K562 (cell line): Measurements from ENCODE around the gene ASCC3. TPM values are rescaled to one million over a fixed set of nuclear protein-coding genes. Genes with fewer than 3 reads are reported as not detected.

Experiments used
- EGR1 ChIP-seq: fragments of 450-650 bp; conservative IDR thresholded peaks from 2 replicates; pipeline ENCODE4 v1.6.1; 2017; ENCODE audit warnings: mild to moderate bottlenecking
- ELF4 ChIP-seq: fragments of 450-650 bp; formaldehyde crosslinking; IDR thresholded peaks from 2 replicates; pipeline ENCODE4 v1.4.0; 2022; ENCODE audit warnings: missing genetic modification characterization
- FOXM1 ChIP-seq, 2 experiments: fragments of 450-650 bp in 1 of 2; sonication (generic) in 1 of 2; formaldehyde crosslinking in 1 of 2; IDR thresholded peaks; 2 replicates each; pipeline versions ENCODE4 v1.6.1 to v1.9.0; 2017 to 2022; ENCODE audit warnings: low read depth in 2 of 2, mild to moderate bottlenecking in 2 of 2, missing genetic modification reagents in 1 of 2, moderate library complexity in 1 of 2
- MEF2D ChIP-seq: conservative IDR thresholded peaks from 2 replicates; pipeline ENCODE4 v1.6.1; 2016; ENCODE audit warnings: low read depth, missing genetic modification characterization, missing compliant biosample characterization
- MTA3 ChIP-seq: fragments of 450-650 bp; formaldehyde crosslinking; IDR thresholded peaks from 2 replicates; pipeline ENCODE4 v1.6.1; 2017; ENCODE audit warnings: mild to moderate bottlenecking, borderline replicate concordance
- NCOA6 ChIP-seq: fragments of 450-650 bp; IDR thresholded peaks from 2 replicates; pipeline ENCODE4 v1.6.1; 2017; ENCODE audit warnings: mild to moderate bottlenecking
- NFXL1 ChIP-seq: fragments of 450-650 bp; formaldehyde crosslinking; IDR thresholded peaks from 2 replicates; pipeline ENCODE4 v1.4.0; 2021; ENCODE audit warnings: mild to moderate bottlenecking
- PCBP2 ChIP-seq: fragments of 200-400 bp; formaldehyde crosslinking; IDR thresholded peaks from 2 replicates; pipeline ENCODE4 v1.6.1; 2018; ENCODE audit warnings: low read length, low read depth, mild to moderate bottlenecking, moderate library complexity; ENCODE audit not compliant: poor library complexity, severe bottlenecking
- PHTF2 ChIP-seq: fragments of 250-450 bp; sonication (Bioruptor Pico); IDR thresholded peaks from 2 replicates; pipeline ENCODE4 v1.5.0; 2021; ENCODE audit warnings: mild to moderate bottlenecking
- PTTG1 ChIP-seq: fragments of 450-650 bp; IDR thresholded peaks from 2 replicates; pipeline ENCODE4 v1.6.1; 2016; ENCODE audit warnings: low read depth, mild to moderate bottlenecking, missing genetic modification characterization, missing compliant biosample characterization
- REST ChIP-seq, 2 experiments: fragments of 450-650 bp; formaldehyde crosslinking in 1 of 2; IDR thresholded peaks; 2 replicates each; pipeline versions ENCODE4 v1.4.0 to v1.6.1; 2014 to 2020; ENCODE audit warnings: mild to moderate bottlenecking in 2 of 2, borderline replicate concordance in 1 of 2, low read depth in 1 of 2
- RFX5 ChIP-seq: IDR thresholded peaks from 2 replicates; pipeline ENCODE4 v1.6.1; 2011; ENCODE audit warnings: low read depth, mild to moderate bottlenecking, improper control_type of control experiment, low read length
- ZEB2 ChIP-seq: fragments of 450-650 bp; IDR thresholded peaks from 2 replicates; pipeline ENCODE4 v1.6.1; 2016
- ZNF408 ChIP-seq: fragments of 250-450 bp; sonication (Bioruptor Pico); IDR thresholded peaks from 2 replicates; pipeline ENCODE4 v1.4.0; 2020; ENCODE audit warnings: low read depth, mild to moderate bottlenecking, moderate library complexity
- ZNF436 ChIP-seq: fragments of 250-450, 450-650 bp; sonication (Bioruptor Pico); formaldehyde crosslinking; IDR thresholded peaks from 2 replicates; pipeline ENCODE4 v1.7.0; 2020; ENCODE audit warnings: mild to moderate bottlenecking
- ZNF76 ChIP-seq: fragments of 250-450 bp; sonication (Bioruptor Pico); IDR thresholded peaks from 2 replicates; pipeline ENCODE4 v1.4.0; 2020; ENCODE audit warnings: mild to moderate bottlenecking, moderate library complexity, borderline replicate concordance
- polyA plus RNA-seq, 8 experiments: library from polyadenylated mRNA; depleted of rRNA in 4 of 8; stranded (reverse) in 5 of 8; unstranded in 3 of 8; fragments of >200 nt; fragmentation: Nextera tagmentation in 2 of 8; fragmentation: Illumina TruSeq in 1 of 8; extraction: Ambion mirVana in 2 of 8; extraction: Trizol in 1 of 8; gene quantifications; 2 replicates each; pipeline versions ENCODE4 v1.2.1 to v1.2.3, GENCODE V29; 2011 to 2014; ENCODE audit warnings: inconsistent platforms in 1 of 8, missing spikeins in 1 of 8
- total RNA-seq, 7 experiments: library from RNA; depleted of rRNA in 6 of 7; stranded (reverse); fragments of >200 nt in 6 of 7; fragmentation: Illumina TruSeq in 2 of 7; extraction: Trizol in 2 of 7; gene quantifications; 2 replicates each; pipeline versions ENCODE4 v1.2.1 to v1.2.3, GENCODE V29; 2011 to 2021; ENCODE audit warnings: low replicate concordance in 1 of 7
- TF ChIP-seq, protein P1 (sequence below): fragments of 450-650 bp; formaldehyde crosslinking; IDR thresholded peaks from 2 replicates; pipeline ENCODE4 v1.4.0; 2020; ENCODE audit warnings: mild to moderate bottlenecking, mixed read lengths

The ASCC3 gene
- total and polyA plus RNA-seq, 9 of the 15 experiments (the other 6 are each of a cell fraction or from before 2014, with no cell fraction given), result 16.1 to 56.1 (median 33.9) TPM

DNA sequence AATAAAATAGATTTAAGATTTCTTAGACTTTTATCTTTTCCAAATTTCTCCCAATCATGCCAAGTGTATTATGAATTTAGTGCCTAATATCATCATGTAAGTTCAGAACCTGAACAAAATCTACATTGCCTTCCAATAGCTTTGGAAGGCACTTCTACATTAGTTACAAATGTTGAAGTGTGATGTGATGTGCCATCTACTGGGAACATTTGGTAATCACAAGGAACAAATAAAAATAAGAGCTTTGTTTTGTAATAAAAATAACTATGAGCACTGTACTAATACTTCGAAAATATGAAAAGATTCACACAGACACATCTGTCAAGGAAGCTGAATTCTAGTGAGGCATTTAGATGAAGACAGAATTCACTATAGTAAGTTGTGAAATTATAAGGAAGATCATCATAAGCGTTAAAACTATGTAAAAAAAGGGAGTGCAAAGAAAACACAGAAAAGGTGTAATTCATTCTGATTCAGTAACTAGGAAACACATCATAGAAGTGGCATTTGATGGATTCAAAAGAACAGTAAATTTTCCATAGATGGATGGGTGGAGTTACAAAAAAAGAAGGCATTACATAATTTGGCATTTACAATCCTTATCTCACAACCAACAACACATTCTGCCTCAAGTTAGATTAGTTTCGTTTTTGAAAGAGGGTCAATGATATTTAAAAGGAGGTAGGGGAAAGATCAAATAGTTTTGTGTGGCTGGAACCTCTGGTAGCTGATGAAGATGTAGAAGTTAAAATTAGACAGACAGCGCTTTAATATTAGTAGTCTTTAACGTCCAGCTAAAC lies 161.0 kb downstream of the ASCC3 start (continued):
- TF ChIP-seq NCOA6 (no peak), MEF2D (tag) (no peak), ELF4 (CRISPR knock-in tag) (no peak), EGR1 (no peak), PCBP2 (no peak), PTTG1 (tag) (no peak), ZEB2 (no peak), ZNF76 (CRISPR knock-in tag) (no peak), RFX5 (no peak), ZNF436 (CRISPR knock-in tag) (no peak), PHTF2 (CRISPR knock-in tag) (no peak), FOXM1 (IDR thresholded peaks at IDR 0.05; ENCODE audit: low read depth) (0 out of 2 replicates have a peak, but pooled peaks have one; percentile 30), FOXM1 (CRISPR knock-in tag; IDR thresholded peaks at IDR 0.05; ENCODE audit: low read depth) (no peak), NFXL1 (no peak), ZNF408 (CRISPR knock-in tag) (no peak), REST (IDR thresholded peaks at IDR 0.05; ENCODE audit: borderline replicate concordance) (no peak), REST (CRISPR knock-in tag; IDR thresholded peaks at IDR 0.05; ENCODE audit: low read depth) (no peak), MTA3 (no peak)
- TF ChIP-seq, protein P1, sequence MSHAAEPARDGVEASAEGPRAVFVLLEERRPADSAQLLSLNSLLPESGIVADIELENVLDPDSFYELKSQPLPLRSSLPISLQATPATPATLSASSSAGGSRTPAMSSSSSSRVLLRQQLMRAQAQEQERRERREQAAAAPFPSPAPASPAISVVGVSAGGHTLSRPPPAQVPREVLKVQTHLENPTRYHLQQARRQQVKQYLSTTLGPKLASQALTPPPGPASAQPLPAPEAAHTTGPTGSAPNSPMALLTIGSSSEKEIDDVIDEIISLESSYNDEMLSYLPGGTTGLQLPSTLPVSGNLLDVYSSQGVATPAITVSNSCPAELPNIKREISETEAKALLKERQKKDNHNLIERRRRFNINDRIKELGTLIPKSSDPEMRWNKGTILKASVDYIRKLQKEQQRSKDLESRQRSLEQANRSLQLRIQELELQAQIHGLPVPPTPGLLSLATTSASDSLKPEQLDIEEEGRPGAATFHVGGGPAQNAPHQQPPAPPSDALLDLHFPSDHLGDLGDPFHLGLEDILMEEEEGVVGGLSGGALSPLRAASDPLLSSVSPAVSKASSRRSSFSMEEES (CRISPR knock-in tag), result no peak
